Activated naive CD8-positive, alpha-beta T cell treated with anti-CD3 and anti-CD28 coated beads, Interleukin-2, amount 50 U/mL, for 16 hours (primary cell): ENCODE measurements around the gene PLTP.
"Not testable (repeated sequence)": the region's sequence is repeated elsewhere in the genome, so short reads cannot be mapped to it uniquely, and the experiment has no call there.

Source experiments
- DNase-seq: peaks from one replicate; pipeline ENCODE4 v3.0.0-alpha.2; 2020; ENCODE audit warnings: low read depth, low spot score

PLTP gene

GRCh38 chr20:45911486-45912343 is at the start of gene PLTP:
Gene PLTP (minus strand): TSS chr20:45912155. CDS start chr20:45911452, 703 bp downstream.
- DNase-seq = no peak

GRCh38 chr20:45959956-45960630 is 48.1 kb upstream of the PLTP start:
- DNase-seq = no peak

- no peak for DNase-seq
These were observed 47.2 kb upstream of the PLTP start for GRCh38 chr20:45959126-45959525.

- no peak for DNase-seq
These were observed 46.6 kb upstream of the PLTP start for GRCh38 chr20:45958593-45958992.

- no peak for DNase-seq
These were observed 45.3 kb upstream of the PLTP start for GRCh38 chr20:45957021-45957941.

- not testable (repeated sequence) for DNase-seq
These were observed 44.4 kb upstream of the PLTP start for GRCh38 chr20:45956326-45956725.

- no peak for DNase-seq
These were observed 41.7 kb upstream of the PLTP start for GRCh38 chr20:45953672-45954071.

GRCh38 chr20:45952861-45953260 is 40.9 kb upstream of the PLTP start:
- DNase-seq = no peak

- DNase-seq = no peak
These were observed 40.2 kb upstream of the PLTP start for GRCh38 chr20:45951925-45952834.

- DNase-seq = no peak
These were observed 38.3 kb upstream of the PLTP start for GRCh38 chr20:45950330-45950646.

GRCh38 chr20:45949542-45950329 is 37.8 kb upstream of the PLTP start:
- DNase-seq = no peak

- no peak for DNase-seq
These were observed 37.0 kb upstream of the PLTP start for GRCh38 chr20:45948742-45949541.

- DNase-seq = no peak
These were observed 36.3 kb upstream of the PLTP start for GRCh38 chr20:45948261-45948733.

- DNase-seq = no peak
These were observed 35.3 kb upstream of the PLTP start for GRCh38 chr20:45947110-45947866.

GRCh38 chr20:45946149-45946970 is 34.4 kb upstream of the PLTP start:
- DNase-seq = no peak

GRCh38 chr20:45945678-45946148 is 33.8 kb upstream of the PLTP start:
- DNase-seq = no peak

GRCh38 chr20:45944965-45945677 is 33.2 kb upstream of the PLTP start:
- DNase-seq = no peak
